B cell (primary cell): ENCODE results near the gene PKMYT1.

Experiments
- EZH2 ChIP-seq: IDR thresholded peaks from 2 replicates; pipeline ENCODE4 v1.6.1; 2012; ENCODE audit warnings: borderline replicate concordance, low read depth, mild to moderate bottlenecking, moderate library complexity, low read length; ENCODE audit not compliant: insufficient read depth, poor library complexity, severe bottlenecking
- TF ChIP-seq, protein P1 (sequence below): fragments of 200-600 bp; IDR thresholded peaks from one replicate; pipeline ENCODE4 v1.8.0; 2022; ENCODE audit warnings: antibody characterized with exemption, mild to moderate bottlenecking

DNA sequence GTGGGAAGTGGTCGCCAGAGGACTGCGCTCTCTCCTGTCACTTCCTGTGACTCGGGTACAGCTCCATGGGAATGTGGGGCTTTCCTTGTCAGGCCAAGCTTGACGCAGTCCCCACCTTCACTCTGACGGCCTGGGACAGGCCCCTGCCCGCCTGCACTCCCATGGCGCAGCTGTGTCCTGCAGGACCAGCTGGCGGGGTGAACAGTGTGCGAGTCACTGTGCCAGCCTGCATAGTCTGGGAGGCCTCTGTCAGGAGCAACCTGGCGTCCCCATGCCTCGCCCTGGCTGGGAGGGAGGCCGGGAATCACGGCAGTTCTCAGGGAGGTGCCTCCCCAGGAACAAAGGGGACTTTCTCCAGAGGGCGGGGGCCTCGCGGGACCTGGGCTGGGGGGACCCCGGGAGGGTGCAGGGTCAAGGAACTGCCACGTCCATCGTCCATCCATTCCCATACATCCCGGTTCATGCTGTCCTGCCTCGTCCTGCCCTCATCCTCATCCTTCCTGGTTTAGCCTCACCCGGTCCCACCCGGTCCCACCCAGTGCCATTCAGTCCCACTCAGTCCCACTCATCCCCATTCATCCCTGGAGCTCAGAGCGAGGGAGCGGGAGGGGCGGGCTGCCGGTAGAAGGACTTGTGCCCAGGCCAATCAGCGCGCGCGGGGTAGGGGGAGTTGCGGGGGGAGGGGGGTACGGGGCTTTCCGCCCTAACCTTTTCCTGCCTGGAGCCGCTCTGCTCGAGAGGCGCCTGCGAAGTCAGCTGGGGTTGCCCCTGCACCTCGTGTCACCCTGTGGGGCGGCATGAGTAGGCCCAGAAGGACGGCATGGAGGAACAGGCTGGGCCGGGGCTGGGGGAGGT is 55.1 kb downstream of the PKMYT1 start:
- TF ChIP-seq, protein P1, sequence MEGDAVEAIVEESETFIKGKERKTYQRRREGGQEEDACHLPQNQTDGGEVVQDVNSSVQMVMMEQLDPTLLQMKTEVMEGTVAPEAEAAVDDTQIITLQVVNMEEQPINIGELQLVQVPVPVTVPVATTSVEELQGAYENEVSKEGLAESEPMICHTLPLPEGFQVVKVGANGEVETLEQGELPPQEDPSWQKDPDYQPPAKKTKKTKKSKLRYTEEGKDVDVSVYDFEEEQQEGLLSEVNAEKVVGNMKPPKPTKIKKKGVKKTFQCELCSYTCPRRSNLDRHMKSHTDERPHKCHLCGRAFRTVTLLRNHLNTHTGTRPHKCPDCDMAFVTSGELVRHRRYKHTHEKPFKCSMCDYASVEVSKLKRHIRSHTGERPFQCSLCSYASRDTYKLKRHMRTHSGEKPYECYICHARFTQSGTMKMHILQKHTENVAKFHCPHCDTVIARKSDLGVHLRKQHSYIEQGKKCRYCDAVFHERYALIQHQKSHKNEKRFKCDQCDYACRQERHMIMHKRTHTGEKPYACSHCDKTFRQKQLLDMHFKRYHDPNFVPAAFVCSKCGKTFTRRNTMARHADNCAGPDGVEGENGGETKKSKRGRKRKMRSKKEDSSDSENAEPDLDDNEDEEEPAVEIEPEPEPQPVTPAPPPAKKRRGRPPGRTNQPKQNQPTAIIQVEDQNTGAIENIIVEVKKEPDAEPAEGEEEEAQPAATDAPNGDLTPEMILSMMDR = no peak
- TF ChIP-seq EZH2 = no peak
